ENCODE measurements around the gene DENND1A.

DENND1A gene

GRCh38 chr9:123421186-123421585 lies 508.7 kb downstream of the DENND1A start:
- H3K4me3 ChIP-seq (ENCODE audit: low read depth, low read length): no peak overlapping the region
- TF ChIP-seq CTCF (IDR thresholded peaks at IDR 0.05; ENCODE audit: control insufficient read depth, extremely low read depth, insufficient read depth): no peak
- no peak for DNase-seq (ENCODE audit: low read depth)

- no peak for TF ChIP-seq CTCF (IDR thresholded peaks at IDR 0.05; ENCODE audit: control insufficient read depth, extremely low read depth, insufficient read depth)
- no peak overlapping the region for H3K4me3 ChIP-seq (ENCODE audit: low read depth, low read length)
- no peak for DNase-seq (ENCODE audit: low read depth)
Observed at GRCh38 chr9:123420592-123421111, 509.3 kb downstream of the DENND1A start.

GRCh38 chr9:123419721-123420591 lies 510.0 kb downstream of the DENND1A start:
- no peak overlapping the region for H3K4me3 ChIP-seq (ENCODE audit: low read depth, low read length)
- no peak for DNase-seq (ENCODE audit: low read depth)
- TF ChIP-seq CTCF (IDR thresholded peaks at IDR 0.05; ENCODE audit: control insufficient read depth, extremely low read depth, insufficient read depth): no peak

GRCh38 chr9:123419091-123419490 lies 510.8 kb downstream of the DENND1A start:
- no peak for TF ChIP-seq CTCF (IDR thresholded peaks at IDR 0.05; ENCODE audit: control insufficient read depth, extremely low read depth, insufficient read depth)
- no peak for DNase-seq (ENCODE audit: low read depth)

GRCh38 chr9:123418506-123418905 lies 511.4 kb downstream of the DENND1A start:
- no peak overlapping the region for H3K4me3 ChIP-seq (ENCODE audit: low read depth, low read length)
- DNase-seq (ENCODE audit: low read depth): no peak
- TF ChIP-seq CTCF (IDR thresholded peaks at IDR 0.05; ENCODE audit: control insufficient read depth, extremely low read depth, insufficient read depth): no peak

More at GRCh38 chr9:123419091-123419490, 510.8 kb downstream of the DENND1A start:
- H3K4me3 ChIP-seq (ENCODE audit: low read depth, low read length): no peak overlapping the region

GRCh38 chr9:123418052-123418430 lies 511.9 kb downstream of the DENND1A start:
- DNase-seq (ENCODE audit: low read depth): no peak
- no peak for TF ChIP-seq CTCF (IDR thresholded peaks at IDR 0.05; ENCODE audit: control insufficient read depth, extremely low read depth, insufficient read depth)
- H3K4me3 ChIP-seq (ENCODE audit: low read depth, low read length): no peak overlapping the region

Data from LNCaP clone FGC (cell line).